HG03280 (cell line): ENCODE results near the gene ABCB6.

Experiments
- ATAC-seq: cut with Tn5 transposase; IDR thresholded peaks from one replicate; pipeline ENCODE4 v1.9.1; 2021; ENCODE audit warnings: mild to moderate bottlenecking, moderate library complexity; ENCODE audit not compliant: unreplicated experiment

Gene ABCB6

DNA sequence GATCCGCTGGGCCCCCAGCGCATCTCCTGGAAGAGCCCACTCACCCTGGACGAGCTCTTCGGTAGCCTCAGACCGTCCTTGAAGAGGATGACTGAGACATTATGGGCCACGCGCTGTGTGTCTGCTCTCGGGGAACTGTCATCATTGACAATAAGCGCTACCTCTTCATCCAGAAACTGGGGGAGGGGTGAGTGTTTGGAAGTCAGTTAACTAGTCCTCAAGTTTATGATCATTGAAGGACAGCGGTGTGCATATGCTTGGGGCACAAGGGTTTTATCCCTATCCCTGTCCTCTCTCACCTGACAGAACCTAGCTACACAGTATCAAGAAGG lies 27.1 kb upstream of the ABCB6 start:
- no peak for ATAC-seq

DNA sequence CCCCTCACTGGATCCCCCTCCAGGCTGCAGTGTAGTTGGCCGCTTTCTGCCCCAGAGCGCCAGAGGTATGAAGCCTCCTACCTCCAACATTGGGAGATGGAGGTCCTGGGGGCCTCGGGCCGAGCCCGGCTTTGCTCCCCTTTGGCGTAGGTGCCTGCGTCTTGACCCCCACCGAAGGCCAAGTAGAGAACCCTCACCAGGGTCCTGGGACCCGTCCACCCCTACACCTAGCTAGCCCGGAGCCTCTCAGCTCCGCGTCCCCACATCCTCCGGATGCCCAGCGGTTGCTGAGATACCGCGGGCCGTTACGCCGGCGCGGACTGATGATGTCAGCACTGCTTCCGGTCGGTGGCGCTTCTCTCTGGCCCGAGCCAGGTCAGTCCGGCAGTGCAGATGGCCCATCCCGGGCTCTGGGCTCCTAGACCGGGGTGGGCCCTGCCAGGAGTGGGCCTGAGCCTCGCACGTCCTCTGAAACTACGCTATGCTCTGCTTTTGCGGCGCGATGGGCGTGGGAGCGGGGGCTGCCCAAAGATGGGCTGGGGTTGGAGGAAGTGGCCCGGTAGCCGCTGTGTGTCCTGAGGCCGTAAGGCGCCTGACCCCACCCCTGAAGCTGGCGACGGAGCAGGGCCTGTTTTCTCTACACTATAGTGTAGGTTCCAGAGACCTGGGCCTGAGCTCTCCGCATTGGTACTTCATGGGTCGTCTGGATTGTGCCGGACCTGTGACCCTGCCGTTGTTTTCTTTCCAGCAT lies 26.6 kb upstream of the ABCB6 start, which contains the start of the genes GLB1L and STK16:
GLB1L (minus strand) TSS at position 297 of the 751 bp plus-strand sequence. CDS start 1,871 bp downstream, outside the sequence.
STK16 (plus strand) TSS at position 332 of the 751 bp plus-strand sequence. CDS start 521 bp downstream, outside the sequence.
- ATAC-seq: peak; percentile 83

DNA sequence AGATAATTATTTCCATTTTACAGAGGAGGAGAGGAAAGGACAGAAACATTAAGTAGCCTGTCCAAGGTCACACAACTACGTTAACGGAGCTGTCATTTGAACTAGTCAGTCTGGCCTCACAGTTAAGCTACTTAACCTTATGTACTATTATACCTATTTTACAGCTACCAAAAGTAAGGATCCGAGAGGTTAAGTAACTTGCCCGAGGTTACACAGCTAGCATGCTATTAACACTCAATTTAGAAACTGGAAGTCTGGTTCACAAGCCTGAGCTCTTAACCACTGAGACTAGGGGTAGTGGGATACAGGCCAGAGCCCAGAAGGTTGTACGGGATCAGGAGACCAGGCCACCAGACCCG lies 26.0 kb upstream of the ABCB6 start:
- ATAC-seq: no peak

DNA sequence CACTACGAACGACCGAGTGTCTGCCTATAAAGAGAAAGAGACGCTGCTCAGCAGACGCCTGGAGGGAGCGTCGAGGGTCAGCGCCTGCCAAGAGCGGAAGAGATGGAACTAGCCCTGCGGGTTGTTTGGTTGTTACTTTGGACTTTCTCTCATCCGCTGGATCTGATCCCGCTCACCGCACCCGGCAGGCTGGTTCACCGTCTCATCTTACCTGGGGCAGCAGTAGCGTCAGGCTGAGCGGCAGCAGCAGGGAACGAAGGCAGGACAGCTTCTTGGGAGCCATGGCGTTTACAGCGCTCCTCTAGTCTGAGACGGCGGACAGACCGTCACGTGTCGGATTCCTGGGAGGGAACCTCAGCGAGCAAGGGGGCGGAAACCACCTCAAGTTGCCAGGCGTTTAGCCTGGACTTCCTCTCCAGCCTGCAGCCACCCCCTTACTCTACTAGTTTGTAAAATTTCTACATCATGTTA lies 24.6 kb upstream of the ABCB6 start:
- no peak for ATAC-seq

DNA sequence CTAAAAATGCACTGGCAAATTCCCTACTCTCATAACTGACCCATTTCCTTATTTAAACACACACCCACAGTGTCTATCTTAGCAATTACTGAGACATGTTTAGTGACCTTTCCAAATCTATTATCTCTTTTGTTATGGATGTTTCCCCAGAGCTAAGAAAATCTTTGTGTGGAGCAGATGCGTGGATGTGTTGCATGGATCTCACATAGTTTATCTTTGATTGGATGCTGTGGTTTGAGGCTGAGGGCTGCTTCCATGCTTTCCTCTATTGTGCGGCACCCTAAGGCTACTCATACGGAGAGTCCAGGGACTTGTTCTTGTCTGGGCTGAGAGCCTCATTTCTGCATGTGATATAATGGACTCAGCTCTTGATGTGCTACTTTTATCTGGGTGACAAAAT lies 15.6 kb upstream of the ABCB6 start:
- no peak for ATAC-seq

DNA sequence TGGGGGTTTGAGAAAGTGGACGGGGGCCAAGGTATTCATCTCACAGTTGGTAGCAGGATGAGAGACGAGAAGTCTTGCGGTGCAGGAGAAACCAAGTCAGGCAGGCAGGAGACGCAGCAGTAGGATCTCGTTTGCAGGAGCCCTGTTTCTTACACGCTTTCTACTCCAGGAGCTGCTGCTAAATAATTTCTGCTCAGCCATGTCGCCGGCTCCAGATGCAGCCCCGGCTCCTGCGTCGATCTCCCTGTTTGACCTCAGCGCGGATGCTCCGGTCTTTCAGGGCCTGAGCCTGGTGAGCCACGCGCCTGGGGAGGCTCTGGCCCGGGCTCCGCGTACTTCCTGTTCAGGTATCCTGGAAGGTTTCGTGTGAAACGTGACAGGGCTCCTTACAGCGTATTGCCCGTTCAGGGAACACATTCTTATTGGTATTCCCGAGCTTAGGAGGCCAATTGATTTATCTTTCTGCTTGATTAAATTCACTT lies 11.3 kb upstream of the ABCB6 start:
- no peak for ATAC-seq

DNA sequence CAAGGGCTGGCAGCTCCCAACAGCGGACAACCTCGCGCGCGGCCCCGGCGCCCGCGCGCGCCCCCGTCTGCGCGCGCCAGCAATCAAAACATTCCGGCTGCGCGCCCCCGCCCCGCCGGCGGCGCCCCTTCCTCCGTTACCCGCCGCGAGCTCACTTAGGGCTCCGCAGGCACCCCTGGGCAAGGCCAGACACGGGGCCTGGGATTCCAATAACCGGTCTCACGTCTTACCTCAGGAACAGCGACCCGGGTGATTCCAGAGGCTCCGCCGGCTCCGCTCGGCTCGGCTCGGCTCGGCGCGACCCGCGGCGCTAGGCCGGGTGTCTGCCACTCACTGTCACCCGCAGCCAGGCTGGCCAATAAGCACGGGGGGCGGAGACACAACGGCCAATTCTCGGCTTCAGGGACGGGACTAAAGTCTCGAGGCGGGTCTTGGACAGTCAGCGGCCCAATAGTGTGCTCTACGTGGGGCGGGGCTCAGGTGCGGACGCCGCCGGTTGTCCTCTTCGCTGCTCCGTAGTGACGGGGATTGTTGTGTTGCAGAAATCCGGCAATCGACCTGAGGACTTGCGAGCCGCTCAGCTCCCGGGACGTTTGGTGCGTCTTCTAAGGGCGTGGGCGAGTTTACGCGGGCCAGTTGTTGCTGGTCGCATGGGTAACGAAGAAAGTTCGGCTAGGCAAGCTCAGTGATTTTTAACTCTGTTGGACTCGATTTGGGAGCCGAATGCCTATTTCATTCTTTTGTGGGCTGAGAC lies 10.7 kb upstream of the ABCB6 start, which contains the start of the genes ANKZF1 and ATG9A:
ANKZF1 (plus strand) TSS at position 502 of the 754 bp plus-strand sequence. CDS start 452 bp downstream, outside the sequence.
ATG9A (minus strand) TSS at position 332 of the 754 bp plus-strand sequence. CDS start 1,612 bp downstream, outside the sequence.
- ATAC-seq: peak; percentile 96

DNA sequence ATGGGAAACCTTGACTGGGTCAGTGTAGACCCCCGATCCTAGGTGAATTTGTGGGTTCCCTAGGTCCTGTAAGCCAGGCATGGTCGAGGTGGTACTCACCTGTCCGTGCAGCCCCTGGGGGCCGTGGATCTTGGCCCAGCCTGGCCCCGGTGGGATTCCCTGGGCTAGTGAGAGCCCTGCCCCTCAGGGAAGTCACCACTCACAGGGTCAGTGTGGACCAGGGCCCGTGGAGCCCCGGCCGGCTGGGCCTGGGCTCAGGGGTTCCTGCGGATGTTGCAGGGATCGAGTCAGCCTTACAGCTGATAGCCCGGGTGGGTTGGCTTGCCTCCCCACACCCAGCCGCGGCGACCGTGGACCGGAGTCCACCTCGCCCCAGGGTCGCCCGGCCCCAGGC lies 10.2 kb upstream of the ABCB6 start:
- ATAC-seq: no peak

DNA sequence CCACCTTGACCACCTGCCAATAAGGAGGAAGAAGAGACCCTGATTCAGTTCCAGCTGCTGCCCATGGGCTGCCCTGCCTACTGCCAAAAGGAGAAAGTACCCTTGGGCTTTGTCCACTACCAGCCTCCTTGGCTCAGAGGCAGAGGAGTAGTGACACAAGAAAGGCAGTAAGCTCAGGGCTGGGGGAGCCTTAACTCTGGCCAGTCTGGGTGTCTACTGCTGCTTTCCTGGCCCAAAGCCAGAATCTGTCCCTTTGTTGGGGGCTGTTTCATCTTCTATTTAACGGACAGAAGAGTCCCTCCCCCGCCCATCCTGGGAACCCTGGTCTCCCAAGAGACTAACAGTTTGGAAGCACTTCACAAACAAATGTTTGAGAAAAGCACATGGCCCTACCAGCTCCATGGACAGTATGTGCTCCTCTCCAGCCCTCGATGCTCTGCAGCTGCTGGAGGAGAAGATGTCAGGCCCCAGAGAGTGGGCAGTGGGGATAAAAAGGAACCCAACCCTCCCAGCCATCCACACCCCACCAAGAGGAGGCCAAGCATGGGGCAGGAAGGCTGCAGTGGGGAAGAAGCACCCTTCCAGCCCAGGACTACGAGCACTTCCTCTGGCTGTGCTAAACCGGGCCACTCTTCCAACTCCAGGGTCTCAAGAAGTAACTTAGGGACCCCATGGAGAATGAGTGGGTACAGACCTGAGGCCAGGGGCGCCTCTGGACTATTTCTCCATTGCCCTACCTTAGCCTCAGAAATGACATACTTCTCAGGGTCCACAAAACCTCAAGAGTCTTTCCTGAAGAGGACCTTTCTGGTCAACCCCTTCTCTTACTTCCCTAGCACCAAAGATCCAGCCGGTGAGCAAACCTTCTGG lies 9.5 kb upstream of the ABCB6 start:
- ATAC-seq: no peak

DNA sequence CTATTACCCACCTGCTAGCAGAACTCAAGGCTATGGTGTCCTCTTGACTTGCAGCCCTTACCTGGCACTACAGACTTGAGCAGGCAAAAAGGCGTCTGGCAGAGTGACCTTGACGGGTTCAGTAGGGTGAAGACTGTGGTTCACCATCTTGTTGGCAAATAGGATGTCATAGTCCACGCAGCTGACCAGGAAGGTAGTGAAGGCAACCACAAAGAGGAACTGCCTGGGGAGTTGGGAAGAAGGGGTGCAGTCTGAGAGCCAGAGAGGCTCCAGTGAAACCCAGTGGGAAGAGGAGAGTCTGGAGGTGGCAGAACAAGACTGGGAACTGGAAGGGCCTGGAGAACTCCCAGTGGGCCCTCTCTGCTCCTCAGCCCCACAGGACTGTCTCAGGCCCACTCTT lies 6.6 kb upstream of the ABCB6 start:
- no peak for ATAC-seq

DNA sequence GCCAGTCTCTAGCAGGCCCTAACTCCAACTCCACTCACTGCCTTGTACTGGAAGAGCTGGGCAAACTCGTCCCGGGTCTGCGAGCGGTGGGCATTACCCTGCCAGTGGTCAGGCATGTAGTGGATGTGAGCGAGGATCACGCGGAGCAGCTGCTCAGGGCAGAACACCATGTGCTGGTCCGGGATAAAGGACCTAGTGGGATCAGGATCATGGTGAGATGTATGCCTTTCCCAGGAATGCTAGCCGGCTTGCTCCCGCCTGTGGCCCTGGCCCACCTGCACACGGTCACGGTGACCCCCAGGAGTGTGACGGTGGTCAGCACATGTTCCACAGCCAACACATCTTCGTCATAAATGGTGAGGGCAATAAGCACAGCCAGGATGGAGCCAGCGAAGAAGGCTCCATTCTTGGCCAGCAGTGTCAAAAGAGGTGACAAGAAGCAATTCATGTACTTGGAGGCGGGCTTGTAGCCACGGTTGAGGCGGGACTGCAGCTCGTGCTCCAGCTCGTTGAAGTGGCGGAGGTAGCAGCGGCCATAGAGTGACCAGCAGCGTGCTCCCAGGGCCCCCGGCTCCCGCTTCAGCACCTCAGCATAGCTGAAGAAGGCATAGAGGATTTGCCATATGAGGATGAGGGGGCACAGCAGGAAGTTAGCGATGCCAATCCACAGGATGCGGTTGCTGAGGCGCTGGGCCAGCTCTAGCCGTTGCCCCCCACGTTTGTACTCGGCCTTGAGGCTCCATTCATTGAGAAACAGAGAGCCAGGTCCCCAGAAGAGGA lies 5.3 kb upstream of the ABCB6 start:
- ATAC-seq: no peak

DNA sequence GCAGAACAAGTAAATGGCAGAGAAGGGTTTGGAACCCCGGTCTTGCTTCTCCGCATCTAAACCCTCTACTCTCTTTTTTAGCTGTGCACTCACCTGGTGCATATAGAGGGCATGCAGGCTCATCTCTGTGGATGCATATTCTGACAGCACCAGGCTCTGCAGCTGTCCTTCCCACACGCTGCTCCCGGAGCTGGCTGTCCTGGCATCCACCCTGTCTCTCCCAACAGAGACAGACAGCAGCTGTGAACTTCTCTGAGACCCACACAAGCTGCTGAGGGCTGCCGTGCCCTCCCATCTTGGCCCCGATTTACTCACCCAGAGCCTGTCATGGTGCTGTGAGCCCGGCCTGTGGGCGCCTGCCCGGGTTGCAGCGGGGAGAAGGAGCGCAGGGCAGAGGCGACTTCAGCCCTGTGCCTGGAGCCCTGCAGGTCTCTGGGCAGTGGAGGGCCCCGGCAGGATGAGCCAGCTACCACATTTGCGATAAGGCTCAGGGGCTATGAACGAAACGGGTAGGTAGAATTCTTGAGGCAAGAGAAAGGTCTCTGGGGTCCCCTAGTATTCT lies 3.3 kb upstream of the ABCB6 start:
- ATAC-seq: no peak

DNA sequence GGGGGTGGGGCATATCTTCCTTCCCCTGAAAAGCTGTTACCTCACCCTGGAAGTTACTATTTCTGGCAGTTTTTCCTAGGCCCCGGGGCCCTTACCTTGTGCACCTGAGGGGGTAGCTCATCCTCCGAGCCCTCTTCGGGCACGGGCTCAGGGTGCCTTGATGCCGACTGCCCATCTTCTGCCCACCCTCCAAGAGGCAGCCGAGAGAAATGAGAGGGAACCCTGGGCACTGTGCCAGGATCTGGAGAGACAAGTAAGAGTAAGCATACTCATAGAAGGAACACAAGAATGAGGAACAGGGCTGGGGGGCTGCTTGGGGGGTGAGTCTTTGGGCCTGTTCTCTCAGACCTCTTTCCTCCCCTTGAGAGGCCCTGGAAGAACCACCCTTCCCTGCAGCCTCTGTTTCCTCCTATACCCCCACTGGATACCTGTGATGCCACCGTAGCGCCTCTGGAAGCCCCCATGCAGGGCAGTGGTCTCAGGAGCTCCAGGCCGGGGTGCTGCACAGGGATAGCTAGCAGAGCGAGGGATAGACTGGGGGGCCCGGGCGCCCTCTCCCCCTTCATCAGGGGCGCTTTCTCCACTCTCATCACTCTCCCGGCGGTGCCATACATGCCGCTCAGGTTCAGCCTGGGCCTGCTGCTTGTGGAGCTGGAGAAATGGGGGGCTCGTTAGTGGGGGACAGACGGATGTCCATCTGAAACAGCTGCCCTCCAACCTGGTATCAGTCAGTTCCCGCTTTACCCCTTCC lies 2.1 kb upstream of the ABCB6 start:
- ATAC-seq: no peak

DNA sequence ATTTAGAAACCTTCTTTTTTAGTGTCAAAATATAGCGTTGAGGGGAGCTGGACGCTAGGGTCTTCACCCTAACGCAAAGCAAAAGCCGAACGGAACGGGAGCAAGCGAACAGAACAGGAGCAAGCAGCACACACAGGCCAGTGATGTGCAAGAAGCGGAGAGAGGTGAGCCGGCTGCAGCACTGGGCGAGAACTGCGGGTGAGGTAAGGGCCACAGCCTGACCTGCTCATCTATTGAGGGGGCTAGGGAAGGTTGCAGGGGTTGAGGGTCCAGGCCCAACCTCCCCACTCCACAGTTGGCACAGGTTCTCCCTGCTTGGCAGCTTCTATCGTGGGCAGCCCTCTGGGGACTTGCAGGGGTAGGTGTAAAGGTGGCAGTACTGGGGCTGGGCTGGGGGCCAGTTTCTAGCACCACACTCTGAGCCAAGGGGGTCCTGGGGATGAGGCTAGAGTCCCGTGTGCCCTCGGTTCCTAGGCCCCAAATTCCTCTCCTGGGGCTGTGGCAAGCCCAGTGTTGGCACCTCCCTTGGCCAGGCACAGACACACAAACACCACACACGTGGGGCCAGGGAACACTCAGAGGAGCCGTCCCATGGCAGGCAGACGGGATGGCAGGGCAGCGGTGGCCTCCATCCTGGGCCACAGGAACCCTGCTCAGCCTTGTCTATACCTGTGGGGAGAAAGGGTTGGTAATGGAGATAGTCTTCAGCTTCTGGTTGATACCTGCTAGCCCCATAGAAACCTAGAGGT lies 1.2 kb upstream of the ABCB6 start:
- ATAC-seq: no peak

DNA sequence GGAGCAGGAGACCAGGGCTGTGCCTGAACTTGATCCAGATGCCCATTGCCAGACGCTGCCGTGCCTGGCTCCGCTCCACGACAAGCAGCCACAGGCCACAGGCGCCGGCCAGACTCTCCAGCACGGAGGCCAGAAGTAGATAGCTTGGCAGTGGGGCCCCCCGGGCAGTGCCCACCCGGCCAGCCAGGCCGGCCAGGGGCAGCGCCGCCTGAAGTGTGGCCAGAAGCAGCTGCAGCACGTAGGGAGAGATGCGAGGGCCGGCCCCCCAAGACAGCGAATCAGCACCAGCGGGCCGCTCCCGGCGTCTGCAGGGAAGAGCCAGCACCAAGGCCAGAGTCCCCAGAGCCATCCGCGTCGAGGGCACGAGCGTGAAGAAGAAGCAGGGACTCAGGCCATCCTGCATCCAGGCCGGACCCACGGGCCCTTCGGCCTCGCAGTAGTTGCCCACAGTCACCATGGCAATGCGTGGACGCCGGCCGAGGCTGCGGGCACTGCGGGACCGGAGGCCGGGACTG lies 484 bp downstream of the ABCB6 start:
- ATAC-seq: peak; percentile 15

DNA sequence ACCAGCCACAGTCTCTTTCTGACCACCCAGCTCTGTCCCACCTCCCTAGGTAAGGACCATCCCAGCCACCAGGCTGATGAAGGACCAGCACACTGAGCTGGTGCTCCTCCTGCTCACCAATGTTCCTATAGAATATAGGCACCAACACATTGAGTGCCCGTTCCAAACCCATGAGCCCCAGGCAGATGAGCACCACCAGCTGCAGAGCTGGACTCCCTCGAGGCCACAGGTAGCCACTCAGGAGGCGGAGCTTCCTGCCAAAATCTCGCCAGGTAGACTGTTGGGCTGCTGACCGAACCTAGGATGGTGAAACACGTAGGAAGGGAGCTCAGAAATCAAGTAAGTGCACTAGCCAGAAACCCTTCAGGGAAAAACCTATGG lies 2.2 kb downstream of the ABCB6 start:
- ATAC-seq: no peak

DNA sequence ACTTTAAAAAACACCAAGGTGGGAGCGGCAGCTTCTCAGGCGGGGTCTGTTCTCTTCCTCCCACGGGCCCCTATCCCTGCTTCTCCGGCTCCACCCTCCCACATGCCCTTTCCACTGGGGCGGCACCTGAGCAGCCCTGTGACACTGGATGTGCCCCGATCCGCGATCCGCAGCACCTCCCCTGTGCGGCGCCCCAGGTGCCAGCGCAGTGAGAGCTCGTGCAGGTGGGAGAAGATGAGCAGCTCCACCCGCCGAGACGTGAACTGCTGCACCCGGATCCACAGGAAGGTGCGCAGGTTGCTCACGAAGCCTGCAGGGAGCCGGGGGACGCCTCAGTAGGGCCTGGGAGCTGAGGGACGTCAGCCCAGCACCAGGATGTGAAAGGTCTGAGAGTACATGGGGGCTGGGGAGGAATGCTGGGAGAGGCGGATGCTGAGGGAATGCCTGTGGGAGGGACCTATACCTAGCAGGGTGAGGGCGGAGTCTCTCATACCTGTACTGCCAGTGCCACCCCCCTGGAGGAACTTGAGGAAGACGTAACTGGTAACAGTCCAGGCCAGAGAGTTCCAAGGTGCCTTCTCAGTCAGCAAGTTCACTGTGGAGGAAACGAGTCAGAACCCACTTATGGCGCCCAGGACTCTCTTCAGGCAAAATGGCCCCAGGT lies 2.8 kb downstream of the ABCB6 start:
- no peak for ATAC-seq

DNA sequence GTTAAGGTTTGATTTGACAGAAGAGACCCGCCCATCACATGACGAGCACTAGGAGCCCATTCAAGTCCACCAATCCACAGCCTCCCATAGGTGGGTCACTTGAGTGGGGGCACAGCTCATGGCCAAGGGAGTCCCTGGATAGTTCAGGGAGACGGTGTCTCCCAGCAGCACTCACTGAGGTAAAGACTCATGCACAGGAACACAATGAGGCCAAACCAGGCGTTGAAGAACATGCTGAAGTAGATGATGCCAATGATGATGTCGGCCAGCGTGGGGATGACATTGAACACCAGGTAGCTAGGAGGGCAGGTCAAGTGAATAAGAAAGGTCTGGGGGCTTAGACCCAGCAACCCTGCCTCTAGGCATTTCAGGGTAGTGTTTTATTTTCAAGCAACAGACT lies 4.0 kb downstream of the ABCB6 start:
- no peak for ATAC-seq
